NCI-H2227 treated with DMSO at 0.1 percent for 48 hours (cell line): Measurements from ENCODE around the gene STAU1.
"Not testable (repeated sequence)": the region's sequence is repeated elsewhere in the genome, so short reads cannot be mapped to it uniquely, and the experiment has no call there.

Source experiments
- DNase-seq: peaks from one replicate; lab custom pipeline; 2025; lab: John Stamatoyannopoulos, UW

STAU1 gene

DNA sequence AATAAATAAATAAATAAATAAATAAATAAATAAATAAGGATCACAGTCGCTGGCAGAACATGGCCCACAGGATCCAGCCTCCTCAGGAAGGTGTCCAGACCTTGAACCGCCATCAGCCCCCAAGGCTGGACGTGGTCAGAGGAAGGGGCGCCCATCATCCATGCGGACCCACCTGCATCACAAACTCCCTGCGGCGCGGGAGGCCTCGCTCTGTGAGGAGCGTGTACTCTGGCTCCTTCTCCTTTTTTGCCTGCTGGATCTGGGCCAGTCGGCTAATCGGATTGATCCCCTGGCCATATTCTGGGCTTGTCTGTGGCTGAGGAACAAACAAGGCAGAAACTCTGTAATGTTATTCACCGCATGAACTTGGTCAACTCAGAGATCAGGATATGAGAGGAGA is 65.2 kb downstream of the STAU1 start:
- DNase-seq, result no peak

DNA sequence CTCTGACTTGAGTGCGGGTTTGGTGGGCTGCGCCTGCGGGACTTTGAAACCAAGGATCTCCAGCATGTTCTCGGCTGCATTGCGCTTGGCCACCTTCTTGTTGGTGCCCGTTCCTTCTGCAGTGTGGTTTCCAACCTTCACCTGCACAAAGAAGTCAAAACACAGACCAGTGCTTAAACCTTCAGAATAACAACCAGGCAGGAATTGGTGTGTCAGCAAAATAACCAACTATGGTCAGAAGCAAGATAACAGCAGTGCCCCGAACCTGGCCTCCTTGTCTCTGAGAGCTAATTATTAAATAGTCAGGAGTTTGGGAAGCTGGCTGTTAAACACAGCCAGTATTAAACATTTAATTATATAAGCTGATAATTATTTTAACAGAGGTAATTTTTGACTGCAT is 68.1 kb downstream of the STAU1 start:
- DNase-seq, result no peak

DNA sequence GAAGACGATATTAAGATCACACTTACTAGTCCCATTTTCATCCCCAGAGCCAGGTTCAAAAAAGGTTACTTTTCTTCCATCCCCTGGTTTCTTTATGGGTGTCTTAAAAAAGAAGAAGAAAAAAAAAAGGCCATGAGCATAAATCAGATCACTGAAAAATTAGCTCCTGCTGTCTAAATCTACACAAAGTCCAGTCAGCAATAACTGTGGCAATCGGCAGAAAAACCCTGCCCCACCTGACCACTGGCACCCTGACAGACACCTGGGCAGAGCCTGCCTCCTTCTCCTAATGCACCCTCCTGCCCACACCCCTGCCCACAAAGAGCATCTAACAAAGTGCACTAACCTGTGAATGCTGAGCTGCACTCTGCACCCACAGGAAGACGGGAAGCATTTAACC is 69.8 kb downstream of the STAU1 start:
- DNase-seq, result no peak

DNA sequence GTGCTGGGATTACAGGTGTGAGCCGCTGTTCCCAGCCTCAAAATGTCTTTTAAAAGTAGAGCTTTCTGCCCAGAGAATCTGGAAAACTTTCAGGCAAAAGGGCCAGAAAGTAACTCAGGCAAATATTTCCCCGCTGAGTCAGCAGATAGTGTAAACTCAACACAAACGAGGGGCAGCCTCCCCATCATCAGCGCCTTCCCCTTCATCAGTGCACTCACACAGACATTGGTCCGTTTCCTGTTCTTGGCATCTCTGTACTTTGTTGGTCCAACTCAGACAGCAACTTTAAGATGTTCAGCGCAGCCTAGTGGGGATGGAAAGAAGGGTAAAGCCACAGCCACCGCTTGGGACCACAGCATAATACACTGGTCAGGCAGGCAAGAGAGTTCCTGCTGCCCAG is 72.6 kb downstream of the STAU1 start:
- no peak for DNase-seq

DNA sequence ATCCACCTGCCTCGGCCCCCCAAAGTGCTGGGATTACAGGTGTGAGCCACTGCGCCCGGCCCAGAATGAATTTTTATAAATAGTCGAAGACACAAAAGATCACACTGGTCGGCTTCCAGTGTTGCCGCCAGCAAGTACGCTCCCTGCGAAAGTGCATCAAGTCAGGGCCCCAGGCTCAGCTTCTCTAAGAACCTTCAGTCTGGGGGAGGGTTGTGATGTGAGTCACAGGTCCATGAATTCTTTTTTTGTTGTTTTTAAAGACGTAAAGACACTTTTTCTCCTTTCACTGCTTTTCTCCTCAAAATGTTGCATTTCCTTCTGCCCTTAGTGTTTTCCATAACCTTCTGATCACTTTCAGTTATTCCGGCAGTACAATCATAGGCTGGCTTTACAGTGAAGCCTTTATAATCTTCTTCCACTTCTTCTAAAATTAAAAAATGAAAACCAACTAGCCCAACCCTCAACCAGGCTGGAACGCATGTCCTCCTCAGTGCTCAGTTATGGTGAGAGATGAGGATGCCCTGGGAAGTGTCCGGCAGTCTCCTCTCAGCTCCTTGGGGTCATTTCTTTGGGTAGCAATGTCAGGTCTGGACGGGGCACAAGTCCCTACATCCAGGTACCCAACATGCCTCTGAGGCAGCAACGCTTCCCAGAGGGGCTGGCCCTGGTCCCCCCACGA is 75.4 kb downstream of the STAU1 start:
- no peak for DNase-seq

DNA sequence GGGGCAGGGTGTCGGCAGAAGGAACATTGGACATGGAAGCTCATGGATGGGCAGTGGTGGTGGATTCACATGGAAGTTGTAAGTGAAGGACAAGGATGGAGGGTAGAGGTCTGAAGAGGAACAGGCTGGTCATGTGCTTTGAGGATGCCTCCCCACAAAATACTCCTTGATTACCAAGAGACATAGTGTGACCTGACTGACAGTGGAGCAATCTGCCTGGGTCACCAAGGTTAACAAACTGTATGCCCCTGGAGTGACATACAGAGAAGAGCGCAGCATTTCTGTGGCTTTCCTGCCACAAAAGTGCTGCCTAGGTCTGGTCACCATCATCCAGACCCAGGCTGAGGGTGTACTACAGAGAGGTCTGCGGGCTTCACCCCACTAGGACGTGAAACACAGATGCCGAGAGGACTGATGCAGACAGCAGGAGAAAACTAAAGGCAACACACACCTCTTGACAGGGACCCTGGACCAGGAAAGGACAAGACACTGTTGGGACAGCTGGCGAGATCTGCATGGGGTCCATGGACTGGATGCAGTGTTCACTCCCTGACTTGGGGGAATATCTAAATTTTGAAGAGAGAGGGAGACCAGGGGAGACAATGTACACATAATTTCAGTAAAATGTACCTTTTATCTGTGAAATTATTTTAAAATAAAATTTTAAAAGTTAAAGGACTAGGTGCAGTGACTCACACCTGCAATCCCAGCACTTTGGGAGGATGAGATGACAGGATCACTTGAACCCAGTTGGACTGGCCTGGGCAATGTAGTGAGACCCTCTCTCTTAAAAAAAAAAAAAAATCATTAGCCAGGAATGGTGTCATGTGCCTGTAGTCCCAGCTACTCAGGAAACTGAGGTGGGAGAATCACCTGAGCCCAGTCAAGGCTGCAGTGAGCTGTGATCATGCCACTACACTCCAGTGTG is 77.1 kb downstream of the STAU1 start:
- DNase-seq, result no peak

DNA sequence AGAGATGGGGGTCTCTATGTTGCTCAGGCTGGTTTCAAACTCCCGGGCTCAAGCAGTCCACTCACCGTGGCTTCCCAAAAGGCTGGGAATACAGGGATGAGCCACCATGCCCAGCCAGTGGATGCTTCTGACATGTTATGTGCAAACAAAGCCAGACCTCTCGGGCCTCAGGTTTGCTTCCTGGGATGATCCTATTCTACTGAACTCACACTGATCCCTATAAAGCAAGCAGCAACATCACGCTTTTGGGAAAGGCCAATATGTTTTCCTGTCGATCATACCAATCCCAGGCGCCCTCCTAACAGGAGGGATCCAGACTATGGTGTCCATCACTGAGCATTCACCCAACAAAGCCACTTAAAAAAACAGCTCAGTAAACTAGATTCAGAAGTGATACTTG is 81.8 kb downstream of the STAU1 start:
- no peak for DNase-seq

DNA sequence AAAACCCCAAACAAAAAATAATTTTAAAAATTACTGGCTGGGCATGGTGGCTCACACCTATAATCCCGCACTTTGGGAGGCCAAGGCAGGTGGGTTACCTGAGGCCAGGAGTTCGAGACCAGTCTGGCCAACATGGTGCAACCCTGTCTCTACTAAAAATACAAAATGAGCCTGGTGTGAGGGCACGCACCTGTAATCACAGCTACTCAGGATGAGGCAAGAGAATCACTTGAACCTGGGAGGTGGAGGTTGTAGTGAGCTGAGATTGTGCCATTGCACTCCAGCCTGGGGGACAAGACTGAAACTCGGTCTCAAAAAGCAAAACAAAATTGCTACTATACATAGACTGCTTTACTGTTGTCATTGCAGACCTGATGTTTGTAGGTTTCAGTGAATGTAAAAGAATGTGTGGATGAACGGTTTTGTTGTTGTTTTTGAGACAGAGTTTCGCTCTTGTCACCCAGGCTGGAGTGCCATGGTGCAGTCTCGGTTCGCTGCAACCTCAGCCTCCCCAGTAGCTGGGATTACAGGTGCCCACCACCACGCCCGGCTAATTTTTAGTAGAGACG is 83.1 kb downstream of the STAU1 start:
- not testable (repeated sequence) for DNase-seq

DNA sequence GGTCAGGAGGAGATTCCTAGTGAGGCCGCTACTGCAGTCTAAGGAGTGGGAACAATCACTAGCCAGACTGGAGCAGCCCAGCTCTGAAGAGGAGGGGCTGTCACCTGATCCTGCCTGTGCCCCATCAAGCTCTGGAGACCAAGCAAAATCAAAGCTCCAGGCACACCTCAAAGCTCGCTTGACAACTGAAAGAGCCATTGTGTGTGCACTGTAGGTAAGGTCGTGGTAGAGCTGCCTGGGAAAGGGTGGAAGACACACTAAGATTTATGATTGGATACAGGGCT is 83.8 kb downstream of the STAU1 start:
- no peak for DNase-seq

DNA sequence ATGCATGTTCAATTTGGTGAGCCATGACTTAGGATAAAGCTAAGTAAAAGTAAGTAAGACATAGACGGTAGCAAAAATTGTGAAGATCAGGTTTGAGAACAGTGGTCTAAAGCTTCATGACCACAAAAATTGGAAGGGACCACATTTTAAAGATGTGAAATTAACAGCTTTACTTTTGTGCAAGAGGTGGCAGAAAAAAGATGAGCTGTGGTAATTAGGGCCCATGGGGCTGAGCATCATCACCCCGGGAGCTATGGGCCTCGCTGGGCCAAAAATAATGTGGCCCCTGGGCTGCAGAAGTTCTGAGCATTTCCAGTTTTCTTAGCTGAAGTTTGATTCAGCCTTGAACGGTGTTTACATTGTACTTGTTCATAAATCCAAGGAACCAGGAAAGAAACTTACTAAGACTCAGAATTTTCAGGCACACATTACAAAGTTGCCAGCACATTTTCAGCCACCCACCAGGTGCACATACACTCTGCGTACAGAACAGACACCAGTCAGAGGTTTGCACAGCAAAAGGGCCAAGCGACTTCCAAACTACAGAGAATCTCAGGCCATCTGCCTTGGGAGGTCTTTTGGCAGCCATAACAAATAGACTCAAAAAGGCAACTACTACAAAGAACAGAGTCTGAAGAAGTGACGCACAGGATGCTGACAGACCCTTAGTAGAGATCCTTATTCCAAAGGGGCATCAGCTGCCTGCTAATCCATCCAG is 84.3 kb downstream of the STAU1 start:
- no peak for DNase-seq

DNA sequence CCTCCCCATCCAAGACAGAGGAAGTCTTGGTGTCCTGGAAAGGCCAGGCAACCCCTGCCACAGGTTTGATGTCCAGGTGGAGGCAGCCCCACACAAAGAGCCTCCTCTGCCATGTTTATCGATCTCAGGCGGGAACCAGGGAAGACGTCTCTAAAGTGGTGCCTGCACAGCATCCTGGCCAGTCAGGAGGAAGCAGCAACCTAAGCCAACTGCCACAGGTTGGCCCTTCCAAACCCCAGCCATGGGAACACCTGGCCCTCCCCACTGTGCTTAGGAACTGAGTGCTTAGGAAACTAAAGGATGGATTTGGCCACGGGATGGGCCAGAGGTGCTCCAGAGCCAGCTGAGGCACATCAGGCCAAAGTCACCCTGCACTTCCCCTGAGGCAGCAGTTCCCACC is 85.1 kb downstream of the STAU1 start:
- DNase-seq, result no peak

DNA sequence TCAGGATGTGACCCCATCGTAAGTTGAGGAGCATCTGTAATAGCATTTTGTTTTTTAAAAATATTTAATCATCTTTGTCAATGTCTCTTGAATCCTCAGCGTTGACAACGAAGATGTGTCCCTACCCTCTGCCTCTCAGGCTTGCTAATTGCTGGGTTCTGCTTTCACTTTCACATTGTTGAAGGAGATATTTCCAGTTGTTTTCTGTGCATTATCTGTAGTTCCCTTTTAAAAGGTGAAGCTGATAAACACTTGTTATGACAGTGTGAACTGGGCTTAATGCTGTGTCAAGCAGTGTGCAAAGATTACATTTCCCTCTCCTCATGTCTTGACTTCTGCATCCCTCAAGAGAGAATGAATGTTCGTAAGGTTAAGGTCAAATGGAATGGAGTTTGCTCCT is 87.2 kb downstream of the STAU1 start:
- no peak for DNase-seq

DNA sequence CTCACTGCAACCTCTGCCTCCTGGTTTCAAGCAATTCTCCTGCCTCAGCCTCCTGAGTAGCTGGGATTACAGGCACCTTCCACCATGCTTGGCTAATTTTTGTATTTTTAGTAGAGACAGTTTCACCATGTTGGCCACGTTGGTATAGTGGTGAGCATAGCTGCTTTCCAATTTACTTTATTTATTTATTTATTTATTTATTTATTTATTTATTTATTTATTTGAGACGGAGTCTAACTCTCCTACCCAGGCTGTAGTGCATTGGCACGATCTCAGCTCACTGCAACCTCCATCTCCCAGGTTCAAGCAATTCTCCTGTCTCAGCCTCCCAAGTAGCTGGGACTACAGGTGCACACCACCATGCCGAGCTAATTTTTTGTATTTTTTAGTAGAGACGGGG is 87.8 kb downstream of the STAU1 start:
- DNase-seq, result not testable (repeated sequence)

DNA sequence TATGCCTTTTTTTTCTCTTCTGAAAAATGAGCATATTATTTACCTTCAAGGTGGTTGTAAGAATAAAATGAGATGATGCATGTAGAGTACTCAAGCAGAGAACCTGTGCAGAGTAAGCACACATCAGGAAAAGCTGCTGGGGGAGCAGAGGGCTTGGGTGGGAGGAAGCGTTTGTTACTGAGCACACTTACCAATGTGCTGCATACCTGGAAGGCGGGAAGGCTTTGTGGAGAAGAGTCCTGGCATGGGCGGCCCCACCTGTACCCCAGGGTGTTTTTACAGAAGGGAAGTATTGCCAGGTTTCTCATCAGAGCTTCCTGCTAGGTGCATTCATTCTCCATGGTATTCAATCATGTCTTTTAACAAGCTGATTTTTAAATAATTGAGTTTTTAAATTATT is 89.1 kb downstream of the STAU1 start:
- no peak for DNase-seq

DNA sequence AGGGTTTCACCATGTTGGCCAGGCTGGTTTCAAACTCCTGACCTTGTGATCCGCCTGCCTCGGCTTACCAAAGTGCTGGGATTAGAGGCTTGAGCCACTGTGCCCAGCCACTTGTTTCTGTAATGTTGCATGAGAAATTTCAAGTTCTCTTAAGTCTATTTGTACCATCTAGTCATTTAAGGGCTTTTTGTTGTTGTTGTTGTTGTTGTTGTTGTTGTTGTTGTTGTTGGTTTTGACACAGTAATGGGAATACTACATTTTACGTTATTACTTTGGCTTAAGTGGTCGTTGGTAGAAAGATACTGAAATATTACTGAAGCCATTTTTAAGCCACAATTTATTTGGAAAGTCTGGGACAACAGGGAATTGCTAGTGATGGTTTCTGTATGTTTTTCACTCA is 90.0 kb downstream of the STAU1 start:
- no peak for DNase-seq

DNA sequence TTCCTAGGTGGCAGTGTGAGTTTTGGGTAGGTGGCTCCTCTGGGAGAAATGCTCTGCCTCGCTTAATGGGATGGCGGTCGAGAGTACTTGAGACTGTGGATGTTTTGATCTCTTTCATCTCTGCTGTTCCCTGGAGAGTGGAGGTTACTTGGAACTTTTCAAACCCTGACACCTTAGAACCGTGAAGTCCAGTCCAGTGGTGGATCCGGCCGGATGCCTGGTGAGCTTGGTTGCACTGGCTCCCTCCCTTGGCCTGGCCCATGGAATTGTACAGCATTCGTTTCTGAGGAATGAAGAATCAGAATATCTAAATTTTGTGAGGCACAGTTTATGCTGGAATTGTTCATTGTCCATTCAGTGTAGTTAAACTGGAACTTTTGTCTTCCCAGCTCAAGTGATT is 91.0 kb downstream of the STAU1 start:
- DNase-seq, result no peak

DNA sequence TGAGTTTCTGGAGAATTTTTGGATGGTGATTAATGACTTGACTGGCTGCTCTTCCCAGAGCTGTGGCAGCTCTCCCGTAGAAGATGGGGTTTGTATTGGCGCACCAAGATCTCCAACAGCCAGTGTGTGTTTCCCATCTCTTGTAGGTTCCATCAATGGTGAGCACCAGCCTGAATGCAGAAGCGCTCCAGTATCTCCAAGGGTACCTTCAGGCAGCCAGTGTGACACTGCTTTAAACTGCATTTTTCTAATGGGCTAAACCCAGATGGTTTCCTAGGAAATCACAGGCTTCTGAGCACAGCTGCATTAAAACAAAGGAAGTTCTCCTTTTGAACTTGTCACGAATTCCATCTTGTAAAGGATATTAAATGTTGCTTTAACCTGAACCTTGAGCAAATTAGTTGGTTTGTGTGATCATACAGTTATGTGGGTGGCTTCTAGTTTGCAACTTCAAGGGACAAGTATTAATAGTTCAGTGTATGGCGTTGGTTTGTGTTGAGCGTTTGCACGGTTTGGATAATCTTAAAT is 91.9 kb downstream of the STAU1 start:
- no peak for DNase-seq

DNA sequence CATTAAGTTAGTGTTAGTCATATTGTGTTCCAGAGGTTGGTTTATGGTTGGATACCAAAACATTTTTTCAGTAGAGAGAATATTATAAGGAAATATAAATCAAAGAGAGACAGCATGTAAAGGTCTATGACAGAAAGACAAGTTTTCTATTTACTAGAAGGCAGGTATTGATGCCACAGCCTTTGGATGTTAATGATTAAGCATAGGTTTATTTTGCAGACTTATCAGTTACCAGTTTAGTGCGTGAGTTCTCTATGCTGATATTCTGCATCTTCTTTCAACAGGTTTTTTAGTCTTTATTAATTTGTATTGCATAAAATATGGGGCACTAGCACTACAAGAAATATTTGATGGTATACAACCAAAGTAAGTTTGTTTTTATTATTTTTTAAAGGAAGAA is 96.4 kb downstream of the STAU1 start:
- no peak for DNase-seq

DNA sequence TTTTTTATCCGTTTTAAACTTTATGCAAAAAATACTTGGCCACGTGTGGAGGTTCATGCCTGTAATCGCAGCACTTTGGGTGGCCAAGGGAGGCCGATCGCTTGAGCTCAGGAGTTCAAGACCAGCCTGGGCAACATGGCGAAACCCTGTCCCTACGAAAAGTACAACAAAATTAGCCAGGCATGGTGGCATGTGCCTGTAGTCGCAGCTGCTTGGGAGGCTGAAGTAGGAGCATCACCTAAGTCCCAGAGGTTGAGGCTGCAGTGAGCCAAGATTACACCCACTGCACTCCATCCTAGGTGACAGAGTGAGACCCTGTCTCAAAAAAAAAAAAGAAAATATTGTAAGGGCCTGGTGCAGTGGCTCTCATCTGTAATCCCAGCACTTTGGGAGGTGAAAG is 97.0 kb downstream of the STAU1 start:
- DNase-seq, result no peak

DNA sequence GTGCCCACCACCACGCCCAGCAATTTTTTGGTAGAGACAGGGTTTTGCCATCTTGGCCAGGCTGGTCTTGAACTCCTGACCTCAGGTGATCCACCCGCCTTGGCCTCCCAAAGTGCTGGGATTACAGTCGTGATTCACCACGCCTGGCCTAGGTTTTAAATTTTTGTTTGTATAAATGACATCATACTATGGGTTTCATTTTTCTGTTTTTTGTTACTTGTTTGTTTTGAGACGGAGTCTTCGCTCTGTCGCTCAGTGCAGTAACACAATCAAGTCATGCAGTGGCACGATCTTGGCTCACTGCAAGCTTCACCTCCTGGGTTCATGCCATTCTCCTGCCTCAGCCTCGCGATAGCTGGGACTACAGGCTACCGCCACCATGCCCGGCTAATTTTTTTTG is 105.8 kb downstream of the STAU1 start:
- not testable (repeated sequence) for DNase-seq

DNA sequence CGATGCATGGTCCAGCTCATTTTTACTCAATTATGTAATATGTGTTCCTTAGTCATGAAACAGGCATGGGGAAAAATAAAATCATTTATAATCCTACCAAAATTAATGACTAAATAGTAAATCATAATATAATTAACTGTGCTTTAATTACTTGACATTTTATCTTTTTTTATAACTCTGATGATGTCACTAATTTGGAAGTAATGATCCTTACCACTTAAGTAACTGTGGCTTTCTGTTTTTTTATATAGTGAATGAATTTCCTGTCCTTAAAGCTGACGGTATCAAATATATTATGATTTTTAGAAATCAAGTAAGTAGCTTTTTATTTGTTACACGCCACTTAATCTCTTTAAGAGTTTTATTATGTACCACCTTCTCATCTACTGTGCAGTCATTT is 109.8 kb downstream of the STAU1 start:
- DNase-seq, result no peak

DNA sequence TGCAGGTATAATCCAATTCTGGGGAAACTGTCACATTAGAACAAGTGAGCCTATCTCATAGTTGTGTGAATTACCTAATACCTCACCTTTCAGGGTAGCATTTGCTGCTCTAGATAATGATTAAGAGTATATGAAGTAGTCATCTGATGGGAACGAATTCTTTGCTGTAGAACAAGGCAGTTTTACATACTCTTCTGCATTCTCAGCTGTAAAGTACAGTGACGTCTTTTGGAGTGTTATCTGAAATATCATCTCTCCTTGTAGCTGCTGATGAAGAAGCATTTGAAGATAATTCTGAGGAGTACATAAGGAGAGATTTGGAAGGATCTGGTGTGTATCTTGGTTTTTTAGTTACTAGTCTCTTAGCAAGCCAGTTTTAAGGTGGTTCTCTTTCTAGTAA is 113.6 kb downstream of the STAU1 start:
- no peak for DNase-seq
